Measurements from ENCODE around the gene RTN4RL1.

Gene RTN4RL1

DNA sequence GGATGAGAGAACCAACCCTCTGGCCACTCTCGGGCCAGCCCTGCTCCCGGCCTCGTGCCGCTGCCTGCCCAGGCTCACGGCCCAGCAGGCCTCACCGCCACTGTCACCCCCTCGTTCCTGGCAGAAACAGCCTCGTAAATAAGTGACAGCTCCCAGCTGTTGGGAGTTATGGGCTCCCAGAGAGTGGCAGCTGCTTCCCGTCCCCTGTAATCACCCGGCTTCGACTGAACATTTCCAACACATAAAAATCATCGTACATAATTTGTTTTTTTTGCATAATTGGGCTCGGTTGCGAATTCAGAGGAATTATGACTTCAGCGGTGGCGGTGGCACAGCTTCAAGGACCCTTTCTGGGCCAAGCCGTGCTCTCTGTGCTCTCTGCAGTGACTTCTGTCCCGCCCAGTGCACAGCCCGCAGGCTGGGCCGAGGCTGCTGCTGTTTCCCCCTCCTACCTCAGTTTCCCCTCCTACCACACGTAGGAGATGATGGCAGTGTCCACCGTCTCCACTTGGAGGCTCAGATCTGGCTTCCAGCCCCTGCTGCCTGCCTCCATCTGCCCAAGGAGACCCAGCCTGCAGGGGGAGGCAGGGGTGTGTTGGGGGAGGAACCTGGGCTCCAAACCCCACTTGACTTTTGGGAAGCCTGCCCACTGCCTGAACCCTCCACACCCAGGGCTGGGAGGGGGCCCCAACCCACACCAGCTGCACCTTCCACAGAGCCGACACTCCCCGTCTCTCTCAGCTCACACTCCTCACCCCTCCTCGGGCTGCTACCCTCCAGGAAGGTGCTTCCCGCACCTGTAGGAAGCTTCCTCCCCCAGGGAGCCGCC, 84.9 kb downstream of the RTN4RL1 start (continued):
- TF ChIP-seq, protein P1, sequence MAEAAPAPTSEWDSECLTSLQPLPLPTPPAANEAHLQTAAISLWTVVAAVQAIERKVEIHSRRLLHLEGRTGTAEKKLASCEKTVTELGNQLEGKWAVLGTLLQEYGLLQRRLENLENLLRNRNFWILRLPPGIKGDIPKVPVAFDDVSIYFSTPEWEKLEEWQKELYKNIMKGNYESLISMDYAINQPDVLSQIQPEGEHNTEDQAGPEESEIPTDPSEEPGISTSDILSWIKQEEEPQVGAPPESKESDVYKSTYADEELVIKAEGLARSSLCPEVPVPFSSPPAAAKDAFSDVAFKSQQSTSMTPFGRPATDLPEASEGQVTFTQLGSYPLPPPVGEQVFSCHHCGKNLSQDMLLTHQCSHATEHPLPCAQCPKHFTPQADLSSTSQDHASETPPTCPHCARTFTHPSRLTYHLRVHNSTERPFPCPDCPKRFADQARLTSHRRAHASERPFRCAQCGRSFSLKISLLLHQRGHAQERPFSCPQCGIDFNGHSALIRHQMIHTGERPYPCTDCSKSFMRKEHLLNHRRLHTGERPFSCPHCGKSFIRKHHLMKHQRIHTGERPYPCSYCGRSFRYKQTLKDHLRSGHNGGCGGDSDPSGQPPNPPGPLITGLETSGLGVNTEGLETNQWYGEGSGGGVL (tag by site-specific recombination; IDR thresholded peaks at IDR 0.05): peak; percentile 54

DNA sequence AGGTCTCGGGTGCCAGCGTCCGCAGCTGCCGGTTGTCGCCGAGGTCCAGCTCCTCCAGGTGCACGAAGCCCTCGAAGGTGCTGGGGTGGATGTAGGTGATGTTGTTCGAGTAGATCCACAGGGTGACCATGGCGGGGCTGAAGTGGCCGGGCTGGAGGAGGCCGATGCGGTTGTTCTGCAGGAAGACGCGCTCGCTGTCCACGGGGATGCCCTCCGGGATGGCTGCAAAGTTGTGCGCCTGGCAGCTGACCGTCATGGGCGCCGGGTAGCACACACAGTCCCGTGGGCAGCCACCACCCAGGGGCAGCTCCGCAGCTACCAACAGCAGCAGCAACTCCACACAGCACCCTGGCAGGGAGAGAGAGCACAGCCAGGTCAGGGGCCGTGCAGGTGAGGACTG, 87.7 kb downstream of the RTN4RL1 start:
- POLR2A ChIA-PET: interaction anchor here (1.3 kb wide), 1 partner anchor 88 kb away, joined by 4 read pairs; no protein-coding TSS in a partner anchor
- no peaks in the 10 kb centered on the region for H3K4me1 ChIP-seq (ENCODE audit: control insufficient read depth, insufficient read depth, low read length)
- TF ChIP-seq PRDM1 (tag by site-specific recombination; IDR thresholded peaks at IDR 0.05): no peak
- no peak for TF ChIP-seq MZF1 (tag by site-specific recombination; IDR thresholded peaks at IDR 0.05; ENCODE audit: borderline replicate concordance)
- no peak for TF ChIP-seq ZNF610 (tag by site-specific recombination; IDR thresholded peaks at IDR 0.05; ENCODE audit: borderline replicate concordance)
- no peak for TF ChIP-seq ZNF76 (tag by site-specific recombination; IDR thresholded peaks at IDR 0.05; ENCODE audit: borderline replicate concordance, low read depth)
- H3K27ac ChIP-seq (ENCODE audit: extremely low read depth, low read depth, low read length): no peak overlapping the region
- CTCF ChIA-PET: interaction anchor here (0.6 kb wide), 1 partner anchor 37 kb away, joined by 4 read pairs; no protein-coding TSS in a partner anchor
- no peaks in the 10 kb centered on the region for H3K9me3 ChIP-seq (ENCODE audit: control insufficient read depth, insufficient read depth, low read depth, low read length)
- peaks cover 0 to 4% of the 10 kb centered on the region in 2 experiments; a peak in 1 of 3 replicates for H3K36me3 ChIP-seq (ENCODE audit: control insufficient read depth in 2 of 2, insufficient read depth in 1 of 2, low read length in 2 of 2)
- no peak overlapping the region for H3K4me3 ChIP-seq (ENCODE audit: low read depth, low read length)

DNA sequence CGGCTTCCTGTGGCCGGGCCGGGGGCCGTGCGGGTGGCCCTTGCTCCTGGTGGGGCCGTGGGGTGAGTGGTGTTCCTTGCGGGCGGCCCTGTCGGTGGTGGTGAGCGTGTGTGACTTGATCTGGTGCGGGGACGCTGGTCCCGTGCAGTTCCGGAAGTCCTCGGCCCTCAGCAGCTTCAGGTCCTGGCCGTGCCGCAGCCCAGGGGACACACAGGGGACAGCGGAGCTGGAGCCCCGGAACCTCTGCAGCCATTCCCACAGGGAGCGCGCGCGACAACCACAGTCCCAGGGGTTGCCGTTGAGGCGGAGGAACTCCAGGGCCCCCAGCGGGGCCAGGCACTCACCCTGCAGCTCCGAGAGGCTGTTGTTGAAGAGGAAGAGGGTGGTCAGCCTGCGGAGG, 88.4 kb downstream of the RTN4RL1 start:
- Histone ChIP-seq H3K9me3 (ENCODE audit: control insufficient read depth, insufficient read depth, low read depth, low read length) (no peaks in the 10 kb centered on the region), H3K4me1 (ENCODE audit: control insufficient read depth, insufficient read depth, low read length) (no peaks in the 10 kb centered on the region), H3K4me3 (ENCODE audit: low read depth, low read length) (no peak overlapping the region), H3K36me3 (ENCODE audit: control insufficient read depth in 2 of 2, insufficient read depth in 1 of 2, low read length in 2 of 2) (peaks cover 0 to 4% of the 10 kb centered on the region in 2 experiments; a peak in 1 of 3 replicates), H3K27ac (ENCODE audit: extremely low read depth, low read depth, low read length) (no peak overlapping the region)
- no peak for TF ChIP-seq SALL2 (tag by site-specific recombination; IDR thresholded peaks at IDR 0.05; ENCODE audit: borderline replicate concordance)
- no peak for TF ChIP-seq ZNF223 (tag by site-specific recombination; IDR thresholded peaks at IDR 0.05)
- TF ChIP-seq ZNF76 (tag by site-specific recombination; IDR thresholded peaks at IDR 0.05; ENCODE audit: borderline replicate concordance, low read depth): no peak
- TF ChIP-seq ZNF558 (tag by site-specific recombination; IDR thresholded peaks at IDR 0.05): no peak
- no peak for TF ChIP-seq ZNF404 (tag by site-specific recombination; IDR thresholded peaks at IDR 0.05)
- TF ChIP-seq ZNF394 (tag by site-specific recombination; IDR thresholded peaks at IDR 0.05; ENCODE audit: borderline replicate concordance): no peak
- TF ChIP-seq ZNF239 (tag by site-specific recombination; IDR thresholded peaks at IDR 0.05): no peak
- no peak for TF ChIP-seq ZNF2 (tag by site-specific recombination; IDR thresholded peaks at IDR 0.05)
- TF ChIP-seq BCL11B (tag by site-specific recombination; IDR thresholded peaks at IDR 0.05; ENCODE audit: low read depth): no peak
- TF ChIP-seq ZNF624 (tag by site-specific recombination; IDR thresholded peaks at IDR 0.05): no peak
- no peak for TF ChIP-seq ZNF24 (tag by site-specific recombination; IDR thresholded peaks at IDR 0.05)
- no peak for TF ChIP-seq ZNF184 (tag by site-specific recombination; IDR thresholded peaks at IDR 0.05)
- no peak for TF ChIP-seq ZNF292 (tag by site-specific recombination; IDR thresholded peaks at IDR 0.05; ENCODE audit: borderline replicate concordance, low read depth)
- TF ChIP-seq RBAK (tag by site-specific recombination; IDR thresholded peaks at IDR 0.05): no peak
- CTCF ChIA-PET: interaction anchor here (0.6 kb wide), 1 partner anchor 106 kb away, joined by 3 read pairs; no protein-coding TSS in a partner anchor
- POLR2A ChIA-PET: no interaction called here

DNA sequence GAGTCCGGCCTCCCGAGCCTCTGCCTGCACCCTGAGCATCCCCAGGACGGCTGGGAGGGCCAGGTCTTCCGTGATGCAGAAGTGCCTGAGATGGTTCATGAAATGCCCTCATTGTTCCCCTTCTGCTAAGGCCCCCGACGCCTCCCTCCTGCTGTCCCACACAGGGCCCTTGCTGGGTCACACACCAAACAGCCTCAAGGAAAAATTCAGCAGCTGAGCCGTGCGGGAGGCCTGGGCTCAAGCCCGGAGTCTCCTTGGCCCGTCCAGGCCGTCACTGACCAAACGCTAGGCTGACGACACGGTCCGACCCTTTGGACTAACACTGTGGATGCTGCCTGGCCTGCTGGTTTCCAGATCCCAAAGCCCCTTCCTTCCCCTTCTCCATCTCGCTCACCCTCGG, 90.2 kb downstream of the RTN4RL1 start:
- ChIA-PET CTCF (no interaction called here), POLR2A (no interaction called here)
- no peak for TF ChIP-seq ZNF175 (tag by site-specific recombination; IDR thresholded peaks at IDR 0.05)
- TF ChIP-seq ZIC2 (tag by site-specific recombination; IDR thresholded peaks at IDR 0.05): 0 out of 2 replicates have a peak, but pooled peaks have one; percentile 10
- H3K27ac ChIP-seq (ENCODE audit: extremely low read depth, low read depth, low read length): no peak overlapping the region
- H3K4me3 ChIP-seq (ENCODE audit: low read depth, low read length): no peak overlapping the region
- H3K4me1 ChIP-seq (ENCODE audit: control insufficient read depth, insufficient read depth, low read length): no peaks in the 10 kb centered on the region
- H3K9me3 ChIP-seq (ENCODE audit: control insufficient read depth, insufficient read depth, low read depth, low read length): no peaks in the 10 kb centered on the region
- H3K36me3 ChIP-seq (ENCODE audit: control insufficient read depth in 2 of 2, insufficient read depth in 1 of 2, low read length in 2 of 2): peaks cover 0 to 4% of the 10 kb centered on the region in 2 experiments; a peak in 1 of 3 replicates

Measured in HEK293 (cell line).